SK-N-SH treated with all-trans-retinoic acid at 6 μM for 48 hours (cell line): ENCODE data around the gene DPM2.

ENCODE experiments used
- ATAC-seq: fragments of 200-7000 bp; cut with Tn5 transposase; 3 replicates; pipeline ENCODE4 v1.9.1; 2020; ENCODE audit warnings: mild to moderate bottlenecking, moderate library complexity
- ARNTL ChIP-seq: fragments of 450-650 bp; formaldehyde crosslinking; IDR thresholded peaks from 2 replicates; pipeline ENCODE4 v1.5.0; 2020; ENCODE audit warnings: low read depth, mild to moderate bottlenecking, moderate library complexity, borderline replicate concordance
- CSDC2 ChIP-seq: fragments of 250-450 bp; sonication (Bioruptor Pico); IDR thresholded peaks from 2 replicates; pipeline ENCODE4 v1.5.0; 2020; ENCODE audit warnings: mild to moderate bottlenecking, moderate library complexity
- CSRNP3 ChIP-seq: fragments of 250-450 bp; sonication (Bioruptor Pico); IDR thresholded peaks from 2 replicates; pipeline ENCODE4 v1.5.1; 2021; ENCODE audit warnings: mild to moderate bottlenecking, moderate library complexity
- ESRRG ChIP-seq: fragments of 250-450 bp; sonication (Bioruptor Pico); IDR thresholded peaks from 2 replicates; pipeline ENCODE4 v1.6.1; 2021; ENCODE audit warnings: mild to moderate bottlenecking
- GLIS3 ChIP-seq: fragments of 250-450 bp; sonication (Bioruptor Pico); IDR thresholded peaks from 2 replicates; pipeline ENCODE4 v1.5.0; 2020; ENCODE audit warnings: mild to moderate bottlenecking, moderate library complexity
- OSR1 ChIP-seq: fragments of 250-450 bp; sonication (Bioruptor Pico); IDR thresholded peaks from 2 replicates; pipeline ENCODE4 v1.8.0; 2022; ENCODE audit warnings: moderate library complexity, mild to moderate bottlenecking, inconsistent platforms
- PPARA ChIP-seq: fragments of 250-450 bp; sonication (Bioruptor Pico); IDR thresholded peaks from 2 replicates; pipeline ENCODE4 v1.5.0; 2020; ENCODE audit warnings: mild to moderate bottlenecking, borderline replicate concordance
- RARB ChIP-seq: fragments of 250-450 bp; sonication (Bioruptor Pico); IDR thresholded peaks from 2 replicates; pipeline ENCODE4 v1.8.0; 2021; ENCODE audit warnings: mild to moderate bottlenecking, moderate library complexity
- SNAI2 ChIP-seq: fragments of 250-450 bp; sonication (Bioruptor Pico); IDR thresholded peaks from 2 replicates; pipeline ENCODE4 v1.5.0; 2020; ENCODE audit warnings: mild to moderate bottlenecking, moderate library complexity
- TCF4 ChIP-seq: fragments of 250-450 bp; sonication (Bioruptor Pico); IDR thresholded peaks from 2 replicates; pipeline ENCODE4 v1.8.0; 2021; ENCODE audit warnings: mild to moderate bottlenecking, moderate library complexity, borderline replicate concordance
- TOX ChIP-seq: fragments of 250-450 bp; sonication (Bioruptor Pico); IDR thresholded peaks from 2 replicates; pipeline ENCODE4 v1.8.0; 2021; ENCODE audit warnings: mild to moderate bottlenecking, moderate library complexity, borderline replicate concordance
- TSHZ2 ChIP-seq: fragments of 250-450 bp; sonication (Bioruptor Pico); IDR thresholded peaks from 2 replicates; pipeline ENCODE4 v1.5.0; 2020; ENCODE audit warnings: mild to moderate bottlenecking, moderate library complexity
- ZFP30 ChIP-seq: fragments of 450-650 bp; formaldehyde crosslinking; IDR thresholded peaks from 2 replicates; pipeline ENCODE4 v1.5.0; 2022; ENCODE audit warnings: mild to moderate bottlenecking, moderate library complexity
- ZNF70 ChIP-seq: fragments of 450-650 bp; formaldehyde crosslinking; IDR thresholded peaks from 2 replicates; pipeline ENCODE4 v1.5.0; 2020; ENCODE audit warnings: mild to moderate bottlenecking, moderate library complexity
- TF ChIP-seq, protein P1 (sequence below): fragments of 250-450 bp; sonication (Bioruptor Pico); IDR thresholded peaks from 2 replicates; pipeline ENCODE4 v1.5.1; 2020; ENCODE audit warnings: low read depth, mild to moderate bottlenecking, moderate library complexity
- TF ChIP-seq, protein P2 (sequence below): fragments of 250-450 bp; sonication (Bioruptor Pico); IDR thresholded peaks from 2 replicates; pipeline ENCODE4 v1.8.0; 2021; ENCODE audit warnings: low read depth, mild to moderate bottlenecking, moderate library complexity, borderline replicate concordance
- TF ChIP-seq, protein P3 (sequence below): fragments of 250-450 bp; sonication (Bioruptor Pico); IDR thresholded peaks from 2 replicates; pipeline ENCODE4 v1.8.0; 2020; ENCODE audit warnings: mild to moderate bottlenecking, moderate library complexity, borderline replicate concordance

Gene DPM2

DNA sequence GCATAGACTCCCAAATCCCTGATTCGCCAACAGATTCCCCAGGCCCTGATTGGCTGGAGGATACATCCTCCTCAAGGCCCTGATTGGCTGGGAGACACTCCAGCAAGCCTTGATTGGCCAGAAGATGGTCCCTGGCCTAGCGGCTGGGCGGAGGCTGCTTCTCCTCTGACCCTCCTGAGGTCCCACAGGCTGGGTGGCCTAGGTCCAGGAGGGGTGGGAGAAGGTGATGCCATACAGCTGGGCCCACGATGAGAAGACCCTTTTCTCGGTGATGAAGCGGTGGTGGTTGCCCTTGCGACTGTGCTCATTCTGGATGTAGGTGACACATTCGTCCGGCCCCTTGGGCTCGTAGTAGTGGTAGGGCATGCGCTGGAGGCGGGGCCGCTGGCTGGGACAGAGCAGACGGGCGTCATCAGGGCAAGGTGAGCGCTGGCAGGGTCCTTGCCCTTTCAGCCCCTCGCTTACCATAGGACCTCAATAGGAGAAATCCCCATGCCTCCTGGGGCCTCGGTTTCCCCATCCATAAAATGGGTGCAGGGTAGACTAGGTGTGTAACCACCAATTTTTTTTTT, 51.2 kb downstream of the DPM2 start (continued):
- TF ChIP-seq TCF4, result no peak
- TF ChIP-seq ARNTL (CRISPR knock-in tag), result no peak
- TF ChIP-seq, protein P1, sequence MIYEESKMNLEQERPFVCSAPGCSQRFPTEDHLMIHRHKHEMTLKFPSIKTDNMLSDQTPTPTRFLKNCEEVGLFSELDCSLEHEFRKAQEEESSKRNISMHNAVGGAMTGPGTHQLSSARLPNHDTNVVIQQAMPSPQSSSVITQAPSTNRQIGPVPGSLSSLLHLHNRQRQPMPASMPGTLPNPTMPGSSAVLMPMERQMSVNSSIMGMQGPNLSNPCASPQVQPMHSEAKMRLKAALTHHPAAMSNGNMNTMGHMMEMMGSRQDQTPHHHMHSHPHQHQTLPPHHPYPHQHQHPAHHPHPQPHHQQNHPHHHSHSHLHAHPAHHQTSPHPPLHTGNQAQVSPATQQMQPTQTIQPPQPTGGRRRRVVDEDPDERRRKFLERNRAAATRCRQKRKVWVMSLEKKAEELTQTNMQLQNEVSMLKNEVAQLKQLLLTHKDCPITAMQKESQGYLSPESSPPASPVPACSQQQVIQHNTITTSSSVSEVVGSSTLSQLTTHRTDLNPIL (CRISPR knock-in tag), result no peak
- no peak for TF ChIP-seq ZNF70 (CRISPR knock-in tag)
- no peak for TF ChIP-seq PPARA (CRISPR knock-in tag)

- TF ChIP-seq RARB (no peak), ZFP30 (CRISPR knock-in tag) (no peak), ARNTL (CRISPR knock-in tag) (no peak), CSRNP3 (CRISPR knock-in tag) (no peak), TCF4 (no peak), SNAI2 (CRISPR knock-in tag) (no peak), TSHZ2 (no peak), ESRRG (CRISPR knock-in tag) (no peak), TOX (CRISPR knock-in tag) (no peak), ZNF70 (CRISPR knock-in tag) (no peak), GLIS3 (CRISPR knock-in tag) (no peak), OSR1 (no peak), CSDC2 (no peak)
- TF ChIP-seq, protein P1 (CRISPR knock-in tag), result no peak
- TF ChIP-seq, protein P2, sequence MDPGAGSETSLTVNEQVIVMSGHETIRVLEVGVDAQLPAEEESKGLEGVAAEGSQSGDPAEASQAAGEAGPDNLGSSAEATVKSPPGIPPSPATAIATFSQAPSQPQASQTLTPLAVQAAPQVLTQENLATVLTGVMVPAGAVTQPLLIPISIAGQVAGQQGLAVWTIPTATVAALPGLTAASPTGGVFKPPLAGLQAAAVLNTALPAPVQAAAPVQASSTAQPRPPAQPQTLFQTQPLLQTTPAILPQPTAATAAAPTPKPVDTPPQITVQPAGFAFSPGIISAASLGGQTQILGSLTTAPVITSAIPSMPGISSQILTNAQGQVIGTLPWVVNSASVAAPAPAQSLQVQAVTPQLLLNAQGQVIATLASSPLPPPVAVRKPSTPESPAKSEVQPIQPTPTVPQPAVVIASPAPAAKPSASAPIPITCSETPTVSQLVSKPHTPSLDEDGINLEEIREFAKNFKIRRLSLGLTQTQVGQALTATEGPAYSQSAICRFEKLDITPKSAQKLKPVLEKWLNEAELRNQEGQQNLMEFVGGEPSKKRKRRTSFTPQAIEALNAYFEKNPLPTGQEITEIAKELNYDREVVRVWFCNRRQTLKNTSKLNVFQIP (CRISPR knock-in tag), result no peak
- TF ChIP-seq, protein P3, sequence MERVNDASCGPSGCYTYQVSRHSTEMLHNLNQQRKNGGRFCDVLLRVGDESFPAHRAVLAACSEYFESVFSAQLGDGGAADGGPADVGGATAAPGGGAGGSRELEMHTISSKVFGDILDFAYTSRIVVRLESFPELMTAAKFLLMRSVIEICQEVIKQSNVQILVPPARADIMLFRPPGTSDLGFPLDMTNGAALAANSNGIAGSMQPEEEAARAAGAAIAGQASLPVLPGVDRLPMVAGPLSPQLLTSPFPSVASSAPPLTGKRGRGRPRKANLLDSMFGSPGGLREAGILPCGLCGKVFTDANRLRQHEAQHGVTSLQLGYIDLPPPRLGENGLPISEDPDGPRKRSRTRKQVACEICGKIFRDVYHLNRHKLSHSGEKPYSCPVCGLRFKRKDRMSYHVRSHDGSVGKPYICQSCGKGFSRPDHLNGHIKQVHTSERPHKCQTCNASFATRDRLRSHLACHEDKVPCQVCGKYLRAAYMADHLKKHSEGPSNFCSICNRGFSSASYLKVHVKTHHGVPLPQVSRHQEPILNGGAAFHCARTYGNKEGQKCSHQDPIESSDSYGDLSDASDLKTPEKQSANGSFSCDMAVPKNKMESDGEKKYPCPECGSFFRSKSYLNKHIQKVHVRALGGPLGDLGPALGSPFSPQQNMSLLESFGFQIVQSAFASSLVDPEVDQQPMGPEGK (CRISPR knock-in tag), result no peak
- TF ChIP-seq, all 23 proteins: peak for 0
- ATAC-seq, result no peak; the same call in 2 of the 3 replicates
Observed at GRCh38 chr9:127885508-127886281, 52.0 kb downstream of the DPM2 start.
